Sigmoid colon (tissue), 4 donors: Measurements from ENCODE around the gene SPZ1.

ENCODE experiments used
- CTCF ChIP-seq, 4 experiments: fragments of 450-650 bp in 3 of 4; fragments of 200-600 bp in 1 of 4; IDR thresholded peaks; one replicate each; pipeline ENCODE4 v1.5.1; 2016 to 2019; ENCODE audit warnings: antibody characterized with exemption in 4 of 4, mild to moderate bottlenecking in 3 of 4, moderate library complexity in 2 of 4
- POLR2A ChIP-seq, 2 donors: fragments of 450-650 bp; IDR thresholded peaks; one replicate each; pipeline ENCODE4 v1.6.1; 2016; ENCODE audit warnings: antibody characterized with exemption in 2 of 2, mild to moderate bottlenecking in 2 of 2, moderate library complexity in 2 of 2
- POLR2AphosphoS5 ChIP-seq, 4 donors: sonication (generic); formaldehyde crosslinking; IDR thresholded peaks; one replicate each; pipeline ENCODE4 v1.6.1; 2017; ENCODE audit warnings: antibody characterized with exemption in 4 of 4

- TF ChIP-seq POLR2A (IDR thresholded peaks at IDR 0.05), result no peak
- TF ChIP-seq POLR2AphosphoS5 (IDR thresholded peaks at IDR 0.05), result no peak
- no peak for TF ChIP-seq CTCF (IDR thresholded peaks at IDR 0.05)
Measured at GRCh38 chr5:80282054-80282453, 37.7 kb upstream of the SPZ1 start.
